Measurements from ENCODE around the gene JMJD8.

DNA sequence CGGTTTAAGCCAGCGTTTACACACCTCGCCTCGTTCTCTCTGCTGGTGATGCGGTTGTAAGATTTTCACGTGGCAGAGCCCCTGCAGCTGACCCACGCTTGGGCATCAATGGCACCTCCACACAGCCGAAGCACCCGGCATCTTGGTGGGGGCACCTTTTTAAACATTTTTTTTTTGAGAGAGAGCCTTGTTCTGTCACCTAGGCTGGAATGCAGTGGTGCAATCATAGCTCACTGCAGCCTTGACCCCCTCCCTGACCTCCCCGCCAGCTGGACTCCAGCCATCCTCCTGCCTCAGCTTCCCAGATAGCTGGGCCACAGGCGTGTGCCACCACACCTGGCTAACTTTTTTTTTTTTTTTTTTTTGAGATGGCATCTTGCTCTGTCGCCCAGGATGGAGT lies 30.1 kb downstream of the JMJD8 start:
- TF ChIP-seq, protein P1, sequence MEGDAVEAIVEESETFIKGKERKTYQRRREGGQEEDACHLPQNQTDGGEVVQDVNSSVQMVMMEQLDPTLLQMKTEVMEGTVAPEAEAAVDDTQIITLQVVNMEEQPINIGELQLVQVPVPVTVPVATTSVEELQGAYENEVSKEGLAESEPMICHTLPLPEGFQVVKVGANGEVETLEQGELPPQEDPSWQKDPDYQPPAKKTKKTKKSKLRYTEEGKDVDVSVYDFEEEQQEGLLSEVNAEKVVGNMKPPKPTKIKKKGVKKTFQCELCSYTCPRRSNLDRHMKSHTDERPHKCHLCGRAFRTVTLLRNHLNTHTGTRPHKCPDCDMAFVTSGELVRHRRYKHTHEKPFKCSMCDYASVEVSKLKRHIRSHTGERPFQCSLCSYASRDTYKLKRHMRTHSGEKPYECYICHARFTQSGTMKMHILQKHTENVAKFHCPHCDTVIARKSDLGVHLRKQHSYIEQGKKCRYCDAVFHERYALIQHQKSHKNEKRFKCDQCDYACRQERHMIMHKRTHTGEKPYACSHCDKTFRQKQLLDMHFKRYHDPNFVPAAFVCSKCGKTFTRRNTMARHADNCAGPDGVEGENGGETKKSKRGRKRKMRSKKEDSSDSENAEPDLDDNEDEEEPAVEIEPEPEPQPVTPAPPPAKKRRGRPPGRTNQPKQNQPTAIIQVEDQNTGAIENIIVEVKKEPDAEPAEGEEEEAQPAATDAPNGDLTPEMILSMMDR (IDR thresholded peaks at IDR 0.05), result no peak
- TF ChIP-seq POLR2A (IDR thresholded peaks at IDR 0.05), result no peak

All from esophagus squamous epithelium (tissue), 4 donors.